ENCODE results near the gene ADRB2.

GRCh38 chr5:148875205-148875875, 48.9 kb downstream of the ADRB2 start:
- TF ChIP-seq PATZ1 (CRISPR knock-in tag; IDR thresholded peaks at IDR 0.05; ENCODE audit: borderline replicate concordance) (no peak), ARNTL (CRISPR knock-in tag; IDR thresholded peaks at IDR 0.05; ENCODE audit: borderline replicate concordance, low read depth) (no peak), CREB5 (CRISPR knock-in tag; IDR thresholded peaks at IDR 0.05; ENCODE audit: low read depth) (no peak)
